Activated naive CD4-positive, alpha-beta T cell treated with anti-CD3 and anti-CD28 coated beads for 36 hours (primary cell): Measurements from ENCODE around the gene TP53RK. TPM values are rescaled to one million over a fixed set of nuclear protein-coding genes. Genes with fewer than 3 reads are reported as not detected.

Experiments used
- CTCF ChIA-PET: fragments of 350-600 bp; sonication (Branson Sonifier 250); formaldehyde crosslinking; loops from one replicate; lab custom pipeline; 2021; ENCODE audit warnings: antibody characterized with exemption; lab: Charles Lee
- DNase-seq: peaks from one replicate; pipeline ENCODE4 v3.0.0-alpha.2; 2020
- H3K27ac Mint-ChIP-seq: one replicate; pipeline ENCODE4 v1.8.0; 2021; ENCODE audit warnings: mild to moderate bottlenecking, mixed read lengths
- H3K27me3 Mint-ChIP-seq: one replicate; pipeline ENCODE4 v1.8.0; 2021; ENCODE audit warnings: low read depth, mixed read lengths
- H3K36me3 Mint-ChIP-seq: one replicate; pipeline ENCODE4 v1.8.0; 2021; ENCODE audit warnings: low read depth, mixed read lengths
- H3K4me1 Mint-ChIP-seq: one replicate; pipeline ENCODE4 v1.8.0; 2021; ENCODE audit warnings: low read depth, mixed read lengths
- H3K4me3 Mint-ChIP-seq: one replicate; pipeline ENCODE4 v1.8.0; 2021; ENCODE audit warnings: mild to moderate bottlenecking, moderate library complexity, mixed read lengths
- H3K9me3 Mint-ChIP-seq: one replicate; pipeline ENCODE4 v1.8.0; 2021; ENCODE audit warnings: mixed read lengths
- intact Hi-C: fragments of 100-400 bp; cut with micrococcal nuclease; formaldehyde crosslinking; loops from one replicate; pipeline ENCODE4 v1.15.1; 2023
- total RNA-seq, 2 experiments: library from RNA; stranded (reverse); gene quantifications; one replicate each; pipeline ENCODE4 v1.2.3, GENCODE V29; 2021

The TP53RK gene
- total RNA-seq, 2 experiments from 2014 or later: 7.8 to 8.3 TPM

DNA sequence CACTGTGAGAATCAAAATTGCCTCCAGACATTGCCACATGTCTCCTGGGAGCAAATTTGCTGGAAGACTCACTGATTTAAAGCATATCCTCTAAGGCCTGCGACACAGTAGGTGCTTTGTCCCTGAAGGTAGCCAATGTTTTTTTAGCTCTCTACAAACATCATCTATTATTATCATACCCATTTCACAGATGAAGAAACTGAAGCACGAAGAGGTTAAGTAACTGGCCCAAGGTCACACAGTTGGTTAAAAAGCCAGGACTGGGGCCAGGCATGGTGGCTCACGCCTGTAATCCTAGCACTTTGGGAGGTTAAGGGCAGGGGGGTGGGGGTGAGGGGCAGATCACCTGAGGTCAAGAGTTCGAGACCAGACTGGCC is 50.4 kb downstream of the TP53RK start:
- CTCF ChIA-PET: no interaction called here
- H3K27ac Mint-ChIP-seq: no peak overlapping the region
- H3K9me3 Mint-ChIP-seq: no peaks in the 10 kb centered on the region
- no peaks in the 10 kb centered on the region for H3K36me3 Mint-ChIP-seq
- H3K4me1 Mint-ChIP-seq: no peaks in the 10 kb centered on the region
- peaks cover 6% of the 10 kb centered on the region for H3K27me3 Mint-ChIP-seq
- no peak overlapping the region for H3K4me3 Mint-ChIP-seq
- intact Hi-C loops: no loop called here
- no peak for DNase-seq

GRCh38 chr20:46638134-46638897 is 50.9 kb downstream of the TP53RK start:
- H3K27ac Mint-ChIP-seq: no peak overlapping the region
- H3K27me3 Mint-ChIP-seq: peaks cover 5% of the 10 kb centered on the region
- CTCF ChIA-PET: no interaction called here
- H3K4me3 Mint-ChIP-seq: no peak overlapping the region
- DNase-seq: no peak
- H3K4me1 Mint-ChIP-seq: no peaks in the 10 kb centered on the region
- no peaks in the 10 kb centered on the region for H3K36me3 Mint-ChIP-seq
- intact Hi-C loops: no loop called here
- no peaks in the 10 kb centered on the region for H3K9me3 Mint-ChIP-seq

DNA sequence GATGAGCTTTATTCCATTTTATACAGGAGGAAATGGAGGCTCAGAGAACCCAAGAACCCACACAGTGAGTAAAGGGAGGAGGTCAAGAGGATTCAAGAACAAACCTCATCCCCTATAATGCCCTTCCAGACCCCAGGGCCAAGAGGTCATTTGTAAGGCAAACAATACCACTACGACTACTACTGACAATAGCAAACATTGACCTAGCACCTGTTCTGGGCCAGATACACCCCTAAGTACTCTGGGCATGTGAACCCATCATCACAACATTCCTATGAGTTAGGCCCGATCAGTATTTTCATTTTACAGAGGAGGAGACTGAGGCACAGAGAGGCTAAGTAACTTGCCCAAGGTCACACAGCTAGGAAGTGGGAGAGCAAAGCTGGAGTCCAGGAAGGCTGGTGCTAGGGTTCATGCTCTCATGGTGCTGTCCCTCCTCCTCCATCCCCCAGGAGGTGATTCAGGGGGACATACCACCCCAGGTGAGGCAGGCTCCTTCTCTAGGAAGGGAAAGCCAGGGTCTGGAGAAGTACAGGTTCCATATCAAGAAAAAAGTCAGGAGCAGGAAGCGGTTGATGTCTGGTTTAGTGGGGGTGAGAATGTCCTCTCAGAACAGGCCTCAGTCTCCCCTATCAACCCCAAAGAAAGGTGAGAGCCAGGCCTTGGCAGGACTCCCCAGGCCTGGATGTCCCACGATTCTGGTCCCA is 51.7 kb downstream of the TP53RK start:
- Mint-ChIP-seq H3K27me3 (peaks cover 7% of the 10 kb centered on the region), H3K36me3 (no peaks in the 10 kb centered on the region), H3K9me3 (no peaks in the 10 kb centered on the region), H3K4me3 (no peak overlapping the region), H3K27ac (no peak overlapping the region), H3K4me1 (no peaks in the 10 kb centered on the region)
- no peak for DNase-seq
- intact Hi-C loops: no loop called here
- CTCF ChIA-PET: no interaction called here

- H3K27ac Mint-ChIP-seq: no peak overlapping the region
- H3K4me3 Mint-ChIP-seq: no peak overlapping the region
- no peak for DNase-seq
- no peaks in the 10 kb centered on the region for H3K36me3 Mint-ChIP-seq
- CTCF ChIA-PET: no interaction called here
- H3K9me3 Mint-ChIP-seq: no peaks in the 10 kb centered on the region
- H3K27me3 Mint-ChIP-seq: peaks cover 7% of the 10 kb centered on the region
- intact Hi-C loops: no loop called here
- no peaks in the 10 kb centered on the region for H3K4me1 Mint-ChIP-seq
Observed at GRCh38 chr20:46637020-46637419, 52.2 kb downstream of the TP53RK start.

- Mint-ChIP-seq H3K4me1 (no peaks in the 10 kb centered on the region), H3K4me3 (no peak overlapping the region), H3K9me3 (no peaks in the 10 kb centered on the region), H3K27ac (no peak overlapping the region), H3K27me3 (peaks cover 7% of the 10 kb centered on the region), H3K36me3 (no peaks in the 10 kb centered on the region)
- no peak for DNase-seq
- intact Hi-C loops: no loop called here
- CTCF ChIA-PET: no interaction called here
Observed at GRCh38 chr20:46636514-46636913, 52.7 kb downstream of the TP53RK start.

DNA sequence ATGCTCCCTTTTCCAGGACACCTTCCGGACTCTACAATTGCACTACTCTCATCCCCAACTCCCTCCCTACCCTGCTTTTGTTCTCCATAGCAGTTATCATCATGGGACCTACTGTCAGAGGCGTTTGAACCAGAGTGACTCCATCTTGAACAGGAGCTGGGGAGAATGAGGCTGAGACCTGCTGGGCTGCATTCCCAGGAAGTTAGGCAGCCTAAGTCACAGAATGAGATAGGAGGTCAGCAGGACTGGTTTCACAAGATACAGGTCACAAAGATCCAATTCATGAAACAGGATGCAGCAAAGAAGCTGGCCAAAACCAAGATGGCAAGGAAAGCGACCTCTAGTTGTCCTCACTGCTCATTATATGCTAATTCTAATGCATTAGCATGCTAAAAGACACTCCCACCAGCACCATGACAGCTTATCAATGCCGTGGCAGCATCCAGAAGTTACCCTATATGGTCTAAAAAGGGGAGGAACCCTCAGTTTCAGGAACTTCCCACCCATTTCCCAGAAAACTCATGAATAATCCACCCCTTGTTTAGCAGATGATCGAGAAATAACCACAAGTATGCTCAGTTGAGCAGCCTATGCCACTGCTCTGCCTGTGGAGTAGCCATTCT is 53.6 kb downstream of the TP53RK start:
- no peaks in the 10 kb centered on the region for H3K36me3 Mint-ChIP-seq
- no peak overlapping the region for H3K27ac Mint-ChIP-seq
- no peaks in the 10 kb centered on the region for H3K9me3 Mint-ChIP-seq
- no peak for DNase-seq
- peaks cover 7% of the 10 kb centered on the region for H3K27me3 Mint-ChIP-seq
- intact Hi-C loops: no loop called here
- CTCF ChIA-PET: no interaction called here
- no peaks in the 10 kb centered on the region for H3K4me1 Mint-ChIP-seq
- no peak overlapping the region for H3K4me3 Mint-ChIP-seq

GRCh38 chr20:46634528-46634927 is 54.7 kb downstream of the TP53RK start:
- peaks cover 4% of the 10 kb centered on the region for H3K9me3 Mint-ChIP-seq
- H3K36me3 Mint-ChIP-seq: no peaks in the 10 kb centered on the region
- H3K4me3 Mint-ChIP-seq: no peak overlapping the region
- peaks cover 6% of the 10 kb centered on the region for H3K27me3 Mint-ChIP-seq
- intact Hi-C loops: no loop called here
- no peak for DNase-seq
- no peak overlapping the region for H3K27ac Mint-ChIP-seq
- CTCF ChIA-PET: no interaction called here
- H3K4me1 Mint-ChIP-seq: no peaks in the 10 kb centered on the region

Other genes starting within 250 kb of the TP53RK start
- 1 to 10 TPM; 1.7 to 2.1 TPM for gene ZNF334, start 175.9 kb downstream of the TP53RK start, total RNA-seq
- not detected for gene OCSTAMP, start 138.8 kb downstream of the TP53RK start, total RNA-seq
- gene SLC13A3, start 38.0 kb downstream of the TP53RK start, total RNA-seq: not detected
- not detected for gene SLC2A10, start 20.2 kb upstream of the TP53RK start, total RNA-seq
- not detected for gene EYA2, start 205.4 kb upstream of the TP53RK start, total RNA-seq